ENCODE data around the gene LRGUK. TPM values are rescaled to one million over a fixed set of nuclear protein-coding genes. Genes with fewer than 3 reads are reported as not detected.

Gene LRGUK
- total RNA-seq, 4 donors from 2014 or later: 0.48 to 9.4 (median 3.3) TPM

DNA sequence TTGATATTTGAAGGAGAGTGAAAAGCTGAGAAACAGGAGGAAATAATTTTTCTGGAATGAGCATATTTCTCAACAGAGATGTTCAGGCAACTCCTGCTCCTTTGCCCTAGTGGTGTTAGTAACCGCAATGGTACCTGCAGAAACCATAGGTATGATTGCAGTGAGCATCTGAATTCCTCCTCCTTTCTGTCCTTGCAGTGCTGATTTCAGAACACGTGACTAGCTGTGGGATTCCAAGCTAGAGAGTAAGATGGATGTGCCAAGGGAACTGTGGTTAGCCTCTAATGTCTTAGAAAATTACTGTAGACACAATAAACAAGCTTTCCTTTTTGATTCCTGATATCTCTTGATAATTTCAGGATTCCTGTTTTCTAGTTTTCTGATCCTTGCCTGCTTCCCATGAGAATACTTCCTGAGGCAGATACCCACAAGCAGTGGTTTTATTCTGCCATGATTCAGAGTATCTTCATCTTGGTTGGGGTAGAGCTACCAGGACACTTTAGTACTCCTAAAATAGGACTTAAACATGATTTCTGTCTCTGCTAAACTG is 27.5 kb downstream of the LRGUK start:
- intact Hi-C loops (cut with DNase I; ENCODE audit: low total_unique reads): no loop called here
- no peak overlapping the region for H3K27ac ChIP-seq

DNA sequence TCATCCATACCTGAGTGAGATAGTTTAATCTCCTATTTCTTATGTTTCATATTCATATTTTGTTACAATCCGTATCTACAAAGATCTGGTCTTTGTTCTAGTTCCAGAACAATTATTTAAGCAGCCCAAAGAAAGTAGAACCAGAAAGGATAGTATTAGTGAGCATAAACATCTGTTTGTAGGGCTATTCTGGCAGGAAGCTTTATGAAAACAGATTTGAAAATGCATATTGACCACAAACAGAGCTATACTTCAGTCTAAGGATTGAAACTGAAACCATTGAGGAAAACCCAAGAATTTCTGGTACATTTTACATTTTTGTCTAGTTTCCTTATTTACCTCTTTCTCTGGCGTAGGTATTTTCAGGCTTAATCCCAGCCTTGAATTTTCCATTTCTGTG is 28.1 kb downstream of the LRGUK start:
- no peaks in the 10 kb centered on the region for H3K4me1 ChIP-seq
- no peaks in the 10 kb centered on the region for H3K9me3 ChIP-seq
- intact Hi-C loops (cut with DNase I; ENCODE audit: low total_unique reads): no loop called here
- H3K4me3 ChIP-seq: no peak overlapping the region
- 72 to 81% methylated on average over 2 of the region's 2 CpGs for WGBS, 2 donors (ENCODE audit: low coverage in 1 of 2)
- no peak overlapping the region for H3K27ac ChIP-seq
- in situ Hi-C loops (cut with MboI; ENCODE audit: low pct_ligation_motif_present in 1 of 4, low pct_unique_long_range_greater_than_20kb in 1 of 4, low sequenced_read_pairs in 3 of 4): no loop called here
- no peak for TF ChIP-seq EP300 (IDR thresholded peaks at IDR 0.05; ENCODE audit: low read depth)
- TF ChIP-seq POLR2A (IDR thresholded peaks at IDR 0.05): no peak
- no peak for DNase-seq
- no peaks in the 10 kb centered on the region for H3K27me3 ChIP-seq
- H3K36me3 ChIP-seq: no peaks in the 10 kb centered on the region

More for the DNA sequence above, 27.5 kb downstream of the LRGUK start:
- DNase-seq: no peak
- Histone ChIP-seq H3K27me3 (no peaks in the 10 kb centered on the region), H3K4me3 (no peak overlapping the region), H3K36me3 (no peaks in the 10 kb centered on the region), H3K9me3 (no peaks in the 10 kb centered on the region), H3K4me1 (no peaks in the 10 kb centered on the region)
- WGBS, 2 donors (ENCODE audit: low coverage in 1 of 2): 63 to 76% methylated on average over 1 to 2 of the region's 2 CpGs
- TF ChIP-seq POLR2A (IDR thresholded peaks at IDR 0.05) (no peak), POLR2AphosphoS5 (IDR thresholded peaks at IDR 0.05) (no peak), EP300 (IDR thresholded peaks at IDR 0.05; ENCODE audit: low read depth) (no peak)
- TF ChIP-seq, protein P1, sequence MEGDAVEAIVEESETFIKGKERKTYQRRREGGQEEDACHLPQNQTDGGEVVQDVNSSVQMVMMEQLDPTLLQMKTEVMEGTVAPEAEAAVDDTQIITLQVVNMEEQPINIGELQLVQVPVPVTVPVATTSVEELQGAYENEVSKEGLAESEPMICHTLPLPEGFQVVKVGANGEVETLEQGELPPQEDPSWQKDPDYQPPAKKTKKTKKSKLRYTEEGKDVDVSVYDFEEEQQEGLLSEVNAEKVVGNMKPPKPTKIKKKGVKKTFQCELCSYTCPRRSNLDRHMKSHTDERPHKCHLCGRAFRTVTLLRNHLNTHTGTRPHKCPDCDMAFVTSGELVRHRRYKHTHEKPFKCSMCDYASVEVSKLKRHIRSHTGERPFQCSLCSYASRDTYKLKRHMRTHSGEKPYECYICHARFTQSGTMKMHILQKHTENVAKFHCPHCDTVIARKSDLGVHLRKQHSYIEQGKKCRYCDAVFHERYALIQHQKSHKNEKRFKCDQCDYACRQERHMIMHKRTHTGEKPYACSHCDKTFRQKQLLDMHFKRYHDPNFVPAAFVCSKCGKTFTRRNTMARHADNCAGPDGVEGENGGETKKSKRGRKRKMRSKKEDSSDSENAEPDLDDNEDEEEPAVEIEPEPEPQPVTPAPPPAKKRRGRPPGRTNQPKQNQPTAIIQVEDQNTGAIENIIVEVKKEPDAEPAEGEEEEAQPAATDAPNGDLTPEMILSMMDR (IDR thresholded peaks at IDR 0.05): no peak
- in situ Hi-C loops (cut with MboI; ENCODE audit: low pct_ligation_motif_present in 1 of 4, low pct_unique_long_range_greater_than_20kb in 1 of 4, low sequenced_read_pairs in 3 of 4): no loop called here

DNA sequence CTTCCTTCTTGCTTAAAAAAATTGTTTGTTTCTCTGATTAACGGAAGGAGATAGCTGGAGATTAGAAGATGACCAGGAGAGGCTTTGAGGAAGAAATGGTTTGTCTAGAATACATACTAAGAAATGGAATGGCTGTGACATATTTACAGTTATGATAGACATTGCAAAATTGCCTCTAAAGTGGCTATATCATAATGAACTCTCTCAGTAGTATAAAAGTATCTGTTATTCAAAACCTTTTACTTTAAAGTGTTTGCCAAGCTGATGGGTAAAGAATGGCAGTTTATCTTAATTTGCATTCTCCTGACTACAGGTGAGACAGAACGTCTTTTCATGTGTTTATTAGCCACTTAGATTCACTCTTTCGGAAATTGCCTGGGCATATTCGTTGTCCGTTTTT is 28.7 kb downstream of the LRGUK start:
- WGBS, 2 donors (ENCODE audit: low coverage in 1 of 2): 83 to 89% methylated on average over 5 of the region's 5 CpGs
- H3K9me3 ChIP-seq: no peaks in the 10 kb centered on the region
- DNase-seq: no peak
- intact Hi-C loops (cut with DNase I; ENCODE audit: low total_unique reads): no loop called here
- H3K27me3 ChIP-seq: no peaks in the 10 kb centered on the region
- H3K4me3 ChIP-seq: no peak overlapping the region
- H3K36me3 ChIP-seq: no peaks in the 10 kb centered on the region
- in situ Hi-C loops (cut with MboI; ENCODE audit: low pct_ligation_motif_present in 1 of 4, low pct_unique_long_range_greater_than_20kb in 1 of 4, low sequenced_read_pairs in 3 of 4): no loop called here
- TF ChIP-seq POLR2A (IDR thresholded peaks at IDR 0.05) (no peak), EP300 (IDR thresholded peaks at IDR 0.05; ENCODE audit: low read depth) (no peak), POLR2AphosphoS5 (IDR thresholded peaks at IDR 0.05) (no peak)
- TF ChIP-seq, protein P1 (IDR thresholded peaks at IDR 0.05): no peak
- no peak overlapping the region for H3K27ac ChIP-seq
- H3K4me1 ChIP-seq: no peaks in the 10 kb centered on the region

DNA sequence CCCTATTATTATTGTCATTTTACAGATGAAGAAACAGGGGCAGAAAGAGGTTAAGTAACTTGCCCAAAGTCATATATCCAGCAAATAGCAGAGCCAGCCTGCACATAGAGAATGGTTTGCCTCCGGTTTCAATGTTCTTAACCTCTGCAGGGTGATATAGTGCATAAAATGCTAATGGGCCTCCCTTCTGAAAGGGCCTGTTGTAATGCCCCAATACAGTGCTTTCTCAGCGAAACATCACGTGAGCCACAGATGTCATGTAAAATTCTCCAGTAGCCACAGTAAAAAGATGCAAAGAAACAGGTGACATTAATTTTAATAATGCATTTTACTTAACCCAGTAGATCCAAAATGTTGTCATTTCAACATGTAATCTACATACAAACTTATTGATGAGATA is 38.1 kb downstream of the LRGUK start:
- in situ Hi-C loops (cut with MboI; ENCODE audit: low pct_ligation_motif_present in 1 of 4, low pct_unique_long_range_greater_than_20kb in 1 of 4, low sequenced_read_pairs in 3 of 4): no loop called here
- Histone ChIP-seq H3K4me3 (no peak overlapping the region), H3K4me1 (no peaks in the 10 kb centered on the region), H3K9me3 (no peaks in the 10 kb centered on the region), H3K27me3 (no peaks in the 10 kb centered on the region), H3K36me3 (no peaks in the 10 kb centered on the region), H3K27ac (no peak overlapping the region)
- 89 to 97% methylated on average over 3 of the region's 3 CpGs for WGBS, 2 donors (ENCODE audit: low coverage in 1 of 2)
- intact Hi-C loops (cut with DNase I; ENCODE audit: low total_unique reads): no loop called here
- no peak for DNase-seq
- no peak for TF ChIP-seq EP300 (IDR thresholded peaks at IDR 0.05; ENCODE audit: low read depth)
- TF ChIP-seq, protein P1 (IDR thresholded peaks at IDR 0.05): no peak
- no peak for TF ChIP-seq POLR2A (IDR thresholded peaks at IDR 0.05)
- TF ChIP-seq POLR2AphosphoS5 (IDR thresholded peaks at IDR 0.05): no peak

DNA sequence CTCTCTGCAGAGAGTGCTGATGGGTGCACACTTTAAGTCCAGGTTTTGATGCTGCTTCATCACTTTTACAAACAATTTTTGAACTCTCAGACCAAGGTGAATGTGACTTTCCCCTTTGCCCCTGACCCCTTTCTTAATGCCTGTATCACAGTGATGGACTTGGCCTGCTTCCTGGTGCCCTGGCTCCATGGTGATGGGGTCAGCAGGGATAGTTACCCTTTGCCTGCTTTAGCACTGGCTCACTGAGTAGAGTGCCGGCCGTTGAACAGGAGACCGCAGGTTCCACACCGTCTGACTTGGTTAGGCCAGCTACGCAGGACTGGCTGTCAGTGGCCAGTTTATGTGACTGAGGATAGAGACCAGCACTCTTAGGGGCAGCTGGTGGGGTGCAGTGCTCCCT is 40.1 kb downstream of the LRGUK start:
- Histone ChIP-seq H3K4me3 (no peak overlapping the region), H3K4me1 (no peaks in the 10 kb centered on the region), H3K9me3 (no peaks in the 10 kb centered on the region), H3K27ac (no peak overlapping the region), H3K27me3 (no peaks in the 10 kb centered on the region), H3K36me3 (no peaks in the 10 kb centered on the region)
- TF ChIP-seq, protein P1 (IDR thresholded peaks at IDR 0.05): no peak
- TF ChIP-seq POLR2A (IDR thresholded peaks at IDR 0.05): no peak
- TF ChIP-seq POLR2AphosphoS5 (IDR thresholded peaks at IDR 0.05): no peak
- TF ChIP-seq EP300 (IDR thresholded peaks at IDR 0.05; ENCODE audit: low read depth): no peak
- intact Hi-C loops (cut with DNase I; ENCODE audit: low total_unique reads) (no loop called here), in situ Hi-C loops (cut with MboI; ENCODE audit: low pct_ligation_motif_present in 1 of 4, low pct_unique_long_range_greater_than_20kb in 1 of 4, low sequenced_read_pairs in 3 of 4) (no loop called here)
- WGBS, 2 donors (ENCODE audit: low coverage in 1 of 2): 91% methylated on average over 5 of the region's 5 CpGs; no CpG with 5 or more reads in 1 of the 2 donors
- no peak for DNase-seq

All from transverse colon (tissue), 4 donors.